Measurements from ENCODE around the gene CLEC2D. TPM values are rescaled to one million over a fixed set of nuclear protein-coding genes. Genes with fewer than 3 reads are reported as not detected.
"Not testable (repeated sequence)": the region's sequence is repeated elsewhere in the genome, so short reads cannot be mapped to it uniquely, and the experiment has no call there.

The CLEC2D gene
- polyA plus RNA-seq, 3 donors from 2014 or later, result 37.7 to 57.3 (median 38.7) TPM

GRCh38 chr12:9695661-9696060 is 26.1 kb downstream of the CLEC2D start:
- H3K9me3 Mint-ChIP-seq; H3K27me3 Mint-ChIP-seq (ENCODE audit: low read depth in 3 of 3); H3K4me3 Mint-ChIP-seq; DNase-seq: not testable (repeated sequence)
- H3K27ac Mint-ChIP-seq, result peak overlapping the region; percentile 14 to 71 (median 61)
- H3K4me1 Mint-ChIP-seq, result peaks cover 42 to 54% of the 10 kb centered on the region in 2 donors
- peaks cover 51 to 67% (median 61%) of the 10 kb centered on the region in 3 donors for H3K36me3 Mint-ChIP-seq

GRCh38 chr12:9697619-9698018 is 28.1 kb downstream of the CLEC2D start:
- no peak for DNase-seq
- H3K36me3 Mint-ChIP-seq, result peaks cover 34 to 49% (median 43%) of the 10 kb centered on the region in 3 donors
- H3K9me3 Mint-ChIP-seq, result peaks cover 0 to 7% (median 0%) of the 10 kb centered on the region in 6 donors
- peak overlapping the region in 5 of 6 donors; percentile 12 to 84 (median 37) for H3K27ac Mint-ChIP-seq
- peaks cover 49 to 55% of the 10 kb centered on the region in 2 donors for H3K4me1 Mint-ChIP-seq
- H3K27me3 Mint-ChIP-seq (ENCODE audit: low read depth in 3 of 3), result peaks cover 0 to 7% (median 1%) of the 10 kb centered on the region in 3 donors
- H3K4me3 Mint-ChIP-seq, result no peak overlapping the region

- Mint-ChIP-seq H3K4me1 (peaks cover 55 to 57% of the 10 kb centered on the region in 2 donors), H3K4me3 (no peak overlapping the region), H3K36me3 (peaks cover 27 to 41% (median 36%) of the 10 kb centered on the region in 3 donors), H3K27ac (peak overlapping the region; percentile 5 to 78 (median 60)), H3K27me3 (ENCODE audit: low read depth in 3 of 3) (peaks cover 0 to 7% (median 1%) of the 10 kb centered on the region in 3 donors), H3K9me3 (peaks cover 0 to 7% (median 0%) of the 10 kb centered on the region in 6 donors)
- no peak for DNase-seq
Observed at GRCh38 chr12:9698681-9699080, 29.2 kb downstream of the CLEC2D start.

GRCh38 chr12:9699269-9699897 is 29.9 kb downstream of the CLEC2D start:
- no peak overlapping the region for H3K4me3 Mint-ChIP-seq
- H3K27me3 Mint-ChIP-seq (ENCODE audit: low read depth in 3 of 3), result peaks cover 0 to 7% (median 1%) of the 10 kb centered on the region in 3 donors
- peak overlapping the region; percentile 8 to 81 (median 74) for H3K27ac Mint-ChIP-seq
- DNase-seq, result no peak
- H3K9me3 Mint-ChIP-seq, result peaks cover 0 to 7% (median 0%) of the 10 kb centered on the region in 6 donors
- H3K4me1 Mint-ChIP-seq, result peaks cover 55 to 62% of the 10 kb centered on the region in 2 donors
- H3K36me3 Mint-ChIP-seq, result peaks cover 22 to 34% (median 34%) of the 10 kb centered on the region in 3 donors

- Mint-ChIP-seq H3K4me3 (no peak overlapping the region), H3K36me3 (peaks cover 16 to 30% (median 28%) of the 10 kb centered on the region in 3 donors), H3K9me3 (peaks cover 0 to 7% (median 0%) of the 10 kb centered on the region in 6 donors), H3K4me1 (peaks cover 55 to 67% of the 10 kb centered on the region in 2 donors), H3K27me3 (ENCODE audit: low read depth in 3 of 3) (peaks cover 0 to 7% (median 1%) of the 10 kb centered on the region in 3 donors), H3K27ac (peak overlapping the region; percentile 36 to 95 (median 81))
- DNase-seq, result no peak
Observed at GRCh38 chr12:9699898-9700605, 30.5 kb downstream of the CLEC2D start.

GRCh38 chr12:9700606-9700956 is 31.1 kb downstream of the CLEC2D start:
- Mint-ChIP-seq H3K27ac (peak overlapping the region; percentile 8 to 95 (median 74)), H3K36me3 (peaks cover 10 to 25% (median 25%) of the 10 kb centered on the region in 3 donors), H3K4me3 (peak overlapping the region in 3 of 5 donors; percentile 23 to 42 (median 30)), H3K27me3 (ENCODE audit: low read depth in 3 of 3) (peaks cover 0 to 9% (median 1%) of the 10 kb centered on the region in 3 donors), H3K9me3 (peaks cover 0 to 7% (median 0%) of the 10 kb centered on the region in 6 donors), H3K4me1 (peaks cover 54 to 72% of the 10 kb centered on the region in 2 donors)
- no peak for DNase-seq

- H3K4me1 Mint-ChIP-seq, result peaks cover 59 to 82% of the 10 kb centered on the region in 2 donors
- peaks cover 2 to 23% (median 15%) of the 10 kb centered on the region in 3 donors for H3K36me3 Mint-ChIP-seq
- peak overlapping the region; percentile 71 to 95 (median 86) for H3K27ac Mint-ChIP-seq
- peaks cover 0 to 7% (median 0%) of the 10 kb centered on the region in 6 donors for H3K9me3 Mint-ChIP-seq
- peak in 2 of 3 donors; percentile 10 to 18 for DNase-seq
- peaks cover 0 to 12% (median 1%) of the 10 kb centered on the region in 3 donors for H3K27me3 Mint-ChIP-seq (ENCODE audit: low read depth in 3 of 3)
- peak overlapping the region; percentile 67 to 82 (median 72) for H3K4me3 Mint-ChIP-seq
Observed at GRCh38 chr12:9701380-9702154, 32.1 kb downstream of the CLEC2D start.

- peak overlapping the region; percentile 67 to 82 (median 72) for H3K4me3 Mint-ChIP-seq
- peaks cover 0 to 12% (median 1%) of the 10 kb centered on the region in 3 donors for H3K27me3 Mint-ChIP-seq (ENCODE audit: low read depth in 3 of 3)
- H3K4me1 Mint-ChIP-seq, result peaks cover 62 to 89% of the 10 kb centered on the region in 2 donors
- DNase-seq, result peak; percentile 39 to 63 (median 51)
- H3K9me3 Mint-ChIP-seq, result peaks cover 0 to 5% (median 0%) of the 10 kb centered on the region in 6 donors
- peak overlapping the region; percentile 71 to 95 (median 86) for H3K27ac Mint-ChIP-seq
- H3K36me3 Mint-ChIP-seq, result peaks cover 0 to 18% (median 8%) of the 10 kb centered on the region in 3 donors
Observed at GRCh38 chr12:9702255-9702654, 32.7 kb downstream of the CLEC2D start.

GRCh38 chr12:9704561-9704960 is 35.0 kb downstream of the CLEC2D start:
- not testable (repeated sequence) for H3K4me3 Mint-ChIP-seq; H3K9me3 Mint-ChIP-seq; H3K27me3 Mint-ChIP-seq (ENCODE audit: low read depth in 3 of 3); DNase-seq
- Mint-ChIP-seq H3K36me3 (peaks cover 0 to 13% (median 2%) of the 10 kb centered on the region in 3 donors), H3K27ac (peak overlapping the region in 4 of 6 donors; percentile 5 to 67 (median 41)), H3K4me1 (peaks cover 67 to 86% of the 10 kb centered on the region in 2 donors)

- DNase-seq, result no peak
- Mint-ChIP-seq H3K27ac (peak overlapping the region in 2 of 6 donors; percentile 4 to 68), H3K36me3 (peaks cover 0 to 13% (median 2%) of the 10 kb centered on the region in 3 donors), H3K9me3 (peaks cover 0 to 2% (median 0%) of the 10 kb centered on the region in 6 donors), H3K4me3 (peak overlapping the region in 3 of 5 donors; percentile 15 to 28 (median 23)), H3K27me3 (ENCODE audit: low read depth in 3 of 3) (peaks cover 0 to 10% (median 0%) of the 10 kb centered on the region in 3 donors), H3K4me1 (peaks cover 52 to 70% of the 10 kb centered on the region in 2 donors)
Observed at GRCh38 chr12:9706086-9706685, 36.7 kb downstream of the CLEC2D start.

GRCh38 chr12:9707356-9707755 is 37.8 kb downstream of the CLEC2D start:
- no peak for DNase-seq
- Mint-ChIP-seq H3K4me1 (peaks cover 40 to 58% of the 10 kb centered on the region in 2 donors), H3K27me3 (ENCODE audit: low read depth in 3 of 3) (peaks cover 0 to 6% (median 0%) of the 10 kb centered on the region in 3 donors), H3K9me3 (peaks cover 0 to 2% (median 0%) of the 10 kb centered on the region in 6 donors), H3K36me3 (peaks cover 0 to 13% (median 2%) of the 10 kb centered on the region in 3 donors), H3K4me3 (peak overlapping the region in 4 of 5 donors; percentile 9 to 68 (median 42)), H3K27ac (peak overlapping the region; percentile 30 to 83 (median 66))

- Mint-ChIP-seq H3K27me3 (ENCODE audit: low read depth in 3 of 3) (peaks cover 0 to 5% (median 0%) of the 10 kb centered on the region in 3 donors), H3K36me3 (peaks cover 0 to 13% (median 2%) of the 10 kb centered on the region in 3 donors), H3K4me1 (peaks cover 33 to 50% of the 10 kb centered on the region in 2 donors), H3K4me3 (peak overlapping the region; percentile 22 to 68 (median 44)), H3K9me3 (peaks cover 0 to 2% (median 0%) of the 10 kb centered on the region in 6 donors), H3K27ac (peak overlapping the region; percentile 30 to 86 (median 80))
- peak; percentile 54 to 72 (median 60) for DNase-seq
Observed at GRCh38 chr12:9707864-9708808, 38.6 kb downstream of the CLEC2D start.

Measured in immature natural killer cell (primary cell).